GM15510 (cell line): ENCODE results near the gene LRRC49.

ENCODE experiments used
- POLR2A ChIP-seq: IDR thresholded peaks from 3 replicates; pipeline ENCODE4 v1.6.1; 2011; ENCODE audit warnings: borderline replicate concordance; ENCODE audit not compliant: insufficient read length; ENCODE audit errors: extremely low read depth

LRRC49 gene

DNA sequence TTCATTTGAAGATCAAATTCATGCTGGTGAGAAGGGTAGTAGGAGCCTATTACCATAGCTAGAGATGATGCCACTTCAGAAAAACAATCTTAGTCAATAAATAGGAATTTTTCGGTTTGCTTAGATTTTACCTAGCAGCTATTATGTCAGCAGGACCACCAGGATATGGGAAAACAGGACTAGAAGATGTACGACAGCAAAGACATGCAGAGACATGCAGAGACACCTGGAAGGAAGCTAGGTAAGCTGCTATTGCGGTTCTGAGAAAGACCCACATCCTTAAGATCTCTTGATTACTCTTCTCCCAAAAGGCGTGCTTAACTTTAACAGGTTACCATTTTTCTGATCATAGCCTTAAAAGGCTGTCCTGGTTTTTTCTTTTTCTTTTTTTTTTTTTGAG lies 157.8 kb downstream of the LRRC49 start:
- TF ChIP-seq POLR2A = no peak

DNA sequence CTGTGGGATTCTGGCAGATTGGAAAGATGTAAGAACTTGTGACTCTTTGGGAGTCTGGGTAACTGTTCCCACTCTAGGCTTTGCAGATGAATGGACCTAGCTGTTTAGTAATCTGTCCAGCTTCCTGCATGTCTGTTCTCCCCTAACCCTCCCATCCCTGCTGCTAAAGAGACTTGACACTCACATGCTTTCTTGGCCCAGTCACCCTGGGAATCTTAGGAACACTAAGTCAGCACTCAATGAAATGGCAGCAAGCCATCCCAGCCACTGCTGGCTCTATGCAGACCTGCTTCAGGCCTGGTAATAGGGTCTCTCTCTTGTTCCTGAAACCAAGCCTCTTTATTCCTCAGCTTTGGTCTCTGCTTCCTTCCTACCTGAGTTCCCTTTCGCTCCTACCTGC lies 158.9 kb downstream of the LRRC49 start:
- TF ChIP-seq POLR2A = no peak

DNA sequence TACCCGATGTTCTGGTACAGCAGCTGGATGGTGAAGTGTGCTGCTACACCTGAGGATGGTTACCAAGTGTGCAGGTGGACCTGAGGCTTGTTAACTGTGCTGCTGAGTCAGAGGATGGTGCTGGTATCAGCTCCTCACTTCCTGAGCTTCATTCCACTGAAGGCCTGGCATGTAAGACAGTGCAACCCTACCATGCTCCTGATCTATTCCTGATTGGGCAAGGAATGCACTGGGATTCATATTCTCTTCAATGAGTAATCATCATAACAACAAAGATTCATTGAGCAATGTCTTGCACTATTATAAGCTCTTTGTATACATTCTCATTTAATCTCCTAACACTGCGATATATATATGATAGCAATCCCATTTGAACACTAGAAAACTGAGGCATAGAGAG lies 159.7 kb downstream of the LRRC49 start:
- TF ChIP-seq POLR2A = no peak

DNA sequence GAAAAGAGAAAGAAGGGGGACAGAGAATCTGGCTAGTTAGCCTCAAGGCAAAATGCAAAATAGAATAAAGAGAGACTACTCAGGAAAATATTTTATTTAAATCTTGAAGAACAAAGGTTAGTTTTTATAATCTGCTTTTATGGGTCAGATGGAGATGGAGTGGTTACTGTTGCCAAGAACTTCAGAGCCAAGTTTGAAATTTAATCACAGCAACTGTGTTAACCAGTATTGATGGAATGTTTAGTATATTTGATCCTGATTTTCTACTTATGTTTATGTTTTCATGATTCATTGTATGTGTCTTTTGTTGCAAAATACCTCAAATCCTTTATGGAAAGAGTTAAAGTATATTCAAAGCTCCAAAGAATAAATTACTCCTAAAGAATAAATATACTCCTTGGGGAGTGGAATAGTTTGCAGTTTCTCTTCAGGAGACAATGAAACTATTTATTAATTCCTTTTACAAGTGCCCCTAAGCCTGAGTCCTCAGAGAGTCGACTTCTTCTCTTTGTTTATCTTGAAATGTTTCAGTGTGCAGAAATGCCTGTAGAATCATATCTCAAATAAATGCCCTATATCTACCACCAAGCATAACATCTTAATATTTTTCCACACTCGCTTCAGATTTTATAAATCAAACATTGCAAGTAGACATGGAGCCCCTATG lies 161.8 kb downstream of the LRRC49 start:
- TF ChIP-seq POLR2A = no peak

DNA sequence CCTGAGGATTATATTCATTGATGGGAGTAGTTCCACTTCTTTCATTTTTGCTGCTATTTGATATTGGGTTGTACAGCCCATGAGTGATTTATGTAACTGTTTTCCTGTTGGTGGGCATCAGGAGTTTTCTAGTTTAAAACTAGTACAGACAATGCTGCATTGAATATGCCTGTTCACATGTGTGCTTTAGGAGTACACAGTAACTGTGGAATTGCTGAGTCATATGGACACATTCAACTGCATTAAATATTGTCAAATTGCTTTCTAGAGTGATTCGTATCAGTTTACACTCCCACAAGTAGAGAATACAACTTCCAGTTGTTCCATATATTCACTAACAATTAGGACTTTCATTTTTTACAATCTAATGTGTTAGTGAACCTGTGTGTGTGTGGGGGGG lies 162.8 kb downstream of the LRRC49 start:
- TF ChIP-seq POLR2A = no peak

DNA sequence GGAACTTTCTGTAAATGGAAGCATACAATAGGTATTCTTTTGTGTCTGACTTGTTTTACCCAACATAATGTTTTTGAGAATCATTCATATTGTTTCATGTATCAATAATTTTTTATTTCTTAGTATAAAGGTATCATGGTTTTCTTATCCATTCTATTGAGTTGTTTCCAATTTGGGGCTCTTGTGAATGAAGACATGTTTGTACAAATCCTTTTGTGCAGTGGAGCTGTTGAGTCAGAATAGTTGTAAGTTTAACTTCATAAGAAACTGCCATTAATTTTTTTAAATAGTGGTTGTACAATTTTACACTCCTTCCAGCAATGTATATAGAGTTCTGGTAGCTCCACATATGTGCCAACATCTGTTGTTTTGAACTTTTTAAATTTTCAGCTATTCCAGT lies 163.5 kb downstream of the LRRC49 start:
- TF ChIP-seq POLR2A = no peak

DNA sequence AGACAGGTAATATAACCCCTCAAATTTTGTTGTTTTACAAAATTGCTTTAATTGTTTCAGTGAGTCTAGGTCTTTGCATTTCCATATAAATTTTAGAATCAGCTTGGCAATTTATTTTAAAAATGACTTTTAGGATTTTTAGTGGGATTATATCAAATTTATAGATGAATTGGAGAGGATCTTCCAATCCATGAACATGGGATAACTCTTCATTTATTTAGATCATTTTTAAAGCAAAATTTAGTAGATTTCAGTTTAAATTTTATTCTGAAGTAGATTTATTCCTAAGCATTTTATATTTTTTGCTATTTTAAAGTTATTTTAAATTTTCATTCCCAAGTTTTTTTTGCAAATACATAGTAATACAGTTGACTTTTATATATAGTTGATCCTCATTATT lies 164.5 kb downstream of the LRRC49 start:
- no peak for TF ChIP-seq POLR2A

DNA sequence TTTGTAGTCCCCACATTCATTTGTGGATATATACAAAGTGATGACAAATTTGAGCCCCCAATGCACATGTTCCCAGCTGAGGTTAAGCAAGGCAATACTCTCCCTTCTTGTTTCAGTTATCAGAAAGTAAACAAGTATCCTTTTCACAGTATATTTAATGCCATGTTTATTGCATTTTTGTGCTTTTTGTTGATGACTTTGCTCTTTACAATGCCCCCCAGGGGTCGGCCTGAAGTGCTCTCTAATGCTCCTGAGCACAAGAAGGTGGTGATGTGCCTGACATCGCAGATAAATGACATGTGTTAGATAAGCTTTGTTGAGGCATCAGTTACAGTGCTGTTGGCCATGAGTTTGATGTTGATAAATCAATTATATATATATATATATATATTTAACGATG lies 165.0 kb downstream of the LRRC49 start:
- no peak for TF ChIP-seq POLR2A

DNA sequence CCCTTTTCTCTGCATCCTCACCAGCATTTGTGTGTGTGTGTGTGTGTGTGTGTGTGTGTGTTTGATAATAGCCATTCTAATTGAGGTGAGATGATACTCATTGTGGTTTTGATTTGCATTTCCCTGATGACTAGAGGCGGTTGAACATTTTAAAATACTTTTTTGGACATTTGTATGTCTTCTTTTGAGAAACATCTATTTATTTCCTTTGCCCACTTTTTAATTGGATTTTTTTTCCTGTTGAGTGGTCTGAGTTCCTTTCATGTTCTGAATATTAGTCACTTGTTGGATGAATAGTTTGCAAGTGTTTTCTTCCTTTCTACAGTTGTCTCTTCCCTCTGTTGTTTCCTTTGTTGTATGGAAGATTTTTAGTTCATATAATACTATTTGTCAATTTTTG lies 168.4 kb downstream of the LRRC49 start:
- no peak for TF ChIP-seq POLR2A

DNA sequence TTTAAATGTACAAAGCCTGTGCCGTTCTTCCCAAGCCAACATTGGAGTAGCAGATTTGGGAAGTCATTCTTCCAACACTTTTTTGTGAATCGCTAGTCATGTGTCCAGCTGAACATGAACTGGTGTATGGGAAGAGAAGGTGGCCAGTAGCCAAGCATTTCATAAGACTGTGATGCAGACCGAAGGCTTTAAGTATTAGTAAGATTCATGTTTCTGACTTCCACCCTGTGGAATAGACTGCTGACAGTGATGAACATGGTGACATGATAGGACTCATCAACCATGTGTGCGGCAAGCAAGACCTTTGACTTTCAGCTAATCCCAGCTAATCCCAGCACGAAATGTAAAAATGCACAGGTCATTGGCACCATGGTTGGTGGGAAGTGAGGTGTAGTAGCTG lies 174.4 kb downstream of the LRRC49 start:
- TF ChIP-seq POLR2A = no peak

DNA sequence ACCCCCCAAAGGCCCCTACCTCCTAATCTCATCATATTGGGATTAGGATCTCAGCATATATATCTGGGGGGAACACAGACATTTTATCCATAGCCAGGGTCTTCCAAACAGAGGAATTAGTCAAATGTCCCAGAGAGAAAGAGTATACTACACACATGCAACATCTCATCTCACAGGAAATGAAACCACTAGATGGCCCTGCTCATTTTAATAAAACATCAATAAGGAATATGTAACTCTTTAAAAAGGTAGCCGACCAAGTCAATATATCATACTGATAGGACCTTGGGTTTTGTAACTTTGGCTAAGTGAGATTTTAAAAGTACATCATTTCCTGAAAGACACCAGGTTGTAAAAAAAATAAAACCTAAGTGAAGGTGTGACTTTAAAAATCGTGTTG lies 177.1 kb downstream of the LRRC49 start:
- no peak for TF ChIP-seq POLR2A

DNA sequence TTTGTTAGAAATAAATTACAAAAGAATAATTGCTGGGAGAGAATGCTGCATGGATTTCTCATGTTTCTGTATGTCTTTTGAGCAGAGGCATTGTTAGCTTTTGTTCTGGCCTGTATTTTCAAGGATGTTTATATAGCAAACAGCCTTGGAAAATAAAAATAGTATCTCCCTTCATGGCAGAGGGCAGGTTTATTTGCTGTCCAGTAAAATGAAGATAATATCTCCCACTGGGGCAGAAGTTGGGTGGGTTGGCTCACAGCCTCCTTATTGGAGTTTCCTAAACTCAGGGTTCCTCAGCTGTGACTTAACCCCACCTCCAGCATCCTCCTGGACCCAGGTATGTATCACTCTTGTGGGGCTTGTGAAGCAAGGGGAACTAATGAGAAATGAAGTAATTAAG lies 178.9 kb downstream of the LRRC49 start:
- TF ChIP-seq POLR2A = no peak

DNA sequence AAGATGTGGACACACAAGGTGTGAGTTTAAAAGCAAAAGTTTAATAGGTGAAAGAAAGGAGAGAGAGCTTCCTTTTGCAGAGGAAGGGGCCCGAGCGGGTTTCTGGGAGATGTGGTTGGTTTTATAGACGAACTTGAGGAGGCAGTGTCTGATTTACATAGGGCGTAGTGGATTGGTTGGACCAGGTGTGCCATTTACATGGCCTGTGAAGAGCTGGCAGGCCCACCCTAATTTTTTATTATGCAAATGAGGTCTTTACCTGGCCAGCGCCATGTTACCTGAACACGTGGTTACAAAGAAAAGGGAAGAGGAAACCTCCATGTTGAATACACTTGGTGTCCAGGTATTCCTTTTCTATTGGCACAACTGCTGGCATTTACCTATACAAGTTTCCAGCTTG lies 179.8 kb downstream of the LRRC49 start:
- no peak for TF ChIP-seq POLR2A

DNA sequence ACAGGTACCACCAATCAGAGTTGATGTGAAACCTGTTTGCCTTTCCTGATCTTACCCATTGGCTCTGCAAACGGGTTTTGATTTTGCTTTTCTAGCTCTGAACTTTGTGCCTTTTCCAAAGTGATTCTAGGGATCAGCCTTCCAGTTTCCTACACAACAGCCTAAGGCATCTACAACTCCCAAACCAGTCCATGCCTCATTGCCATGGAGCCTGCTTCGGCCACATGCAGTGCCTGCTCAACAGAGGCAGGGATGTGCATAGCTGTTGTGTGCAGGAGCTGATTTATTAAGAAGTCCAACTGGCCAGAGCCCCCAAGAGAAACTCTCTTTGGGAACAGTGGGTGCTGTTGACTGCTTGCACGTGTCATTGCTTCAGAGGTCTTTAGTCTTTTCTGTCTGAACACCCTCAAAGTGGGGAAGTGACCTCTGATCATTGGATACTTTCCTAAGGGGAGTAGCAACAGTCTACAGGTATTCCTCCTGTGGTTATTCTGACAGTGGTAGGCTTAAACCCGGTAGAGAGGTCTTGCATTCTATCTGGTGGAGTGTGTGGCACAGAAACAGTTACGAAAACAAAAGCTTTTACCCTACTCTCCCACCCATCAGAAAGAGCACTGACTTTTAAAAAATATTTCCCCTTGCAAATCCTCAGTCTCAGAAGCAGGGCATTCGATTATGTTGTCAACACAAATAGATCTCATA lies 186.0 kb downstream of the LRRC49 start:
- no peak for TF ChIP-seq POLR2A

DNA sequence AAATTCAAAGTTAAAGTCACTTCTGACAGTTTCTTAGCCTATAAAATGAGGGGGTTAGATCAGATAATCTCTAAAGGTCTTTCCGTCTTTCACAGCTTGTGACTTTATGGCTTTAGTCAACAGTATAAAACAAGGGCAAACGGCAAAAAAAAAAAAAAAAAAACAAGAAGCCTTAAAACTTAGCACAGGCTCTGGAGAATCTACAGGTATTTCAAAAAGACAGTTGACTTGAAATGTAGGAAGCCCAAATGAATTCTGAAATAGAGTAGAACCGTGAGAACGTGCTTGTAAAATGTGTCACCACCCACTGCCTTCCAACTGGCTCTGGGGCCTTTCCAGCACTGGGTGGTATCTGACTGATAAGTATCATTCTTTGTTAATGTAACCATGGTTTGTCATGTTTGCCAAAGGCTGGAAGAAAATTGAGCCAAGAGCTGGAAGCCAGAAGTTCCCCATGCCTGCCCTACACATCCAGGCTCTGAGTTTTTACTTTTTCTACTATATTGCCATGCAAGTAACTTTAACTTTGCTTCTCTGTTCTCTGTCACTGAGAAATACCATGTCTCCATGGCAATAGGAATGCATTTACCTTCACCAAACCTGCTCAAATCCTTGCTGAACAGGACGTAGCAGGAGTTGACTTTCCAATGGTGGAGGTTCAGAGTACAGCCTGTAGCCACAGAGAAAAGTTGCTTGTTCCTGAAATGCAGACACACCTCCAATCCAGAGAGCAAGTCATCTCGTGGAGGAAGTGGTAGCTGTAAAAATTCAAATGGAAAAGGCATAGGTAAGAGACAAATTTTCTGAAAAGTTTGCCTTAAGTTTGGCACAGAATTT lies 186.8 kb downstream of the LRRC49 start:
- no peak for TF ChIP-seq POLR2A
